Measurements from ENCODE around the gene OR2H1.

The OR2H1 gene

DNA sequence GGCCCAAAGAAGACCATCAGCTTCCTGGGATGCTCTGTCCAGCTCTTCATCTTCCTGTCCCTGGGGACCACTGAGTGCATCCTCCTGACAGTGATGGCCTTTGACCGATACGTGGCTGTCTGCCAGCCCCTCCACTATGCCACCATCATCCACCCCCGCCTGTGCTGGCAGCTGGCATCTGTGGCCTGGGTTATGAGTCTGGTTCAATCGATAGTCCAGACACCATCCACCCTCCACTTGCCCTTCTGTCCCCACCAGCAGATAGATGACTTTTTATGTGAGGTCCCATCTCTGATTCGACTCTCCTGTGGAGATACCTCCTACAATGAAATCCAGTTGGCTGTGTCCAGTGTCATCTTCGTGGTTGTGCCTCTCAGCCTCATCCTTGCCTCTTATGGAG lies 5.1 kb downstream of the OR2H1 start:
- Histone ChIP-seq H3K4me1 (ENCODE audit: low read depth, poor library complexity, severe bottlenecking) (no peaks in the 10 kb centered on the region), H3K9ac (no peak overlapping the region), H3K27me3 (ENCODE audit: insufficient read depth, low read depth) (no peaks in the 10 kb centered on the region), H3K4me2 (no peak overlapping the region), H3K27ac (no peak overlapping the region), H3K79me2 (ENCODE audit: insufficient read depth, low read depth) (no peaks in the 10 kb centered on the region), H2AFZ (ENCODE audit: low read depth) (no peak overlapping the region), H3K4me3 (IDR thresholded peaks at IDR 0.05; ENCODE audit: insufficient read depth, low read depth, low read length) (no peak overlapping the region), H3K36me3 (ENCODE audit: insufficient read depth) (no peaks in the 10 kb centered on the region), H4K20me1 (ENCODE audit: insufficient read depth) (no peaks in the 10 kb centered on the region)
- TF ChIP-seq, protein P1, sequence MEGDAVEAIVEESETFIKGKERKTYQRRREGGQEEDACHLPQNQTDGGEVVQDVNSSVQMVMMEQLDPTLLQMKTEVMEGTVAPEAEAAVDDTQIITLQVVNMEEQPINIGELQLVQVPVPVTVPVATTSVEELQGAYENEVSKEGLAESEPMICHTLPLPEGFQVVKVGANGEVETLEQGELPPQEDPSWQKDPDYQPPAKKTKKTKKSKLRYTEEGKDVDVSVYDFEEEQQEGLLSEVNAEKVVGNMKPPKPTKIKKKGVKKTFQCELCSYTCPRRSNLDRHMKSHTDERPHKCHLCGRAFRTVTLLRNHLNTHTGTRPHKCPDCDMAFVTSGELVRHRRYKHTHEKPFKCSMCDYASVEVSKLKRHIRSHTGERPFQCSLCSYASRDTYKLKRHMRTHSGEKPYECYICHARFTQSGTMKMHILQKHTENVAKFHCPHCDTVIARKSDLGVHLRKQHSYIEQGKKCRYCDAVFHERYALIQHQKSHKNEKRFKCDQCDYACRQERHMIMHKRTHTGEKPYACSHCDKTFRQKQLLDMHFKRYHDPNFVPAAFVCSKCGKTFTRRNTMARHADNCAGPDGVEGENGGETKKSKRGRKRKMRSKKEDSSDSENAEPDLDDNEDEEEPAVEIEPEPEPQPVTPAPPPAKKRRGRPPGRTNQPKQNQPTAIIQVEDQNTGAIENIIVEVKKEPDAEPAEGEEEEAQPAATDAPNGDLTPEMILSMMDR (conservative IDR thresholded peaks at IDR 0.05; ENCODE audit: low read depth, low read length) = no peak

DNA sequence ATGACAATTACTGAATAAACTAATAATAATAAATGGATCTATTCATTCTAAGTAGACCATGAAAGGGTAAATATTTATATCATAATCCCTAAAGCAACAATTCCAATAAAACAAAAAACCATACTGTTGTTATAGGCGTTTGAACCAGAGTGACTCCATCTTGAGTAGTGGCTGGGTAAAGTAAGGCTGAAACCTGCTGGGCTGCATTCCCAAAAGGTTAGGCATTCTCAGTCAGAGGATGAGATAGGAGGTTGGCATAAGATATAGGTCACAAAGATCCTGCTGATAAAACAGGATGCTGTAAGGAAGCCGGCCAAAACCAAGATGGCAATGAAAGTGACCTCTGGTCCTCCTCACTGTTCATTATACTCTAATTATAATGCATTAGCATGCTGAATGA lies 8.3 kb downstream of the OR2H1 start:
- Histone ChIP-seq H3K4me3 (IDR thresholded peaks at IDR 0.05; ENCODE audit: insufficient read depth, low read depth, low read length) (no peak overlapping the region), H3K27ac (no peak overlapping the region), H4K20me1 (ENCODE audit: insufficient read depth) (no peaks in the 10 kb centered on the region), H3K79me2 (ENCODE audit: insufficient read depth, low read depth) (no peaks in the 10 kb centered on the region), H2AFZ (ENCODE audit: low read depth) (no peak overlapping the region), H3K4me2 (no peak overlapping the region), H3K9ac (no peak overlapping the region), H3K27me3 (ENCODE audit: insufficient read depth, low read depth) (no peaks in the 10 kb centered on the region), H3K4me1 (ENCODE audit: low read depth, poor library complexity, severe bottlenecking) (no peaks in the 10 kb centered on the region), H3K36me3 (ENCODE audit: insufficient read depth) (no peaks in the 10 kb centered on the region)
- TF ChIP-seq, protein P1 (conservative IDR thresholded peaks at IDR 0.05; ENCODE audit: low read depth, low read length) = no peak

DNA sequence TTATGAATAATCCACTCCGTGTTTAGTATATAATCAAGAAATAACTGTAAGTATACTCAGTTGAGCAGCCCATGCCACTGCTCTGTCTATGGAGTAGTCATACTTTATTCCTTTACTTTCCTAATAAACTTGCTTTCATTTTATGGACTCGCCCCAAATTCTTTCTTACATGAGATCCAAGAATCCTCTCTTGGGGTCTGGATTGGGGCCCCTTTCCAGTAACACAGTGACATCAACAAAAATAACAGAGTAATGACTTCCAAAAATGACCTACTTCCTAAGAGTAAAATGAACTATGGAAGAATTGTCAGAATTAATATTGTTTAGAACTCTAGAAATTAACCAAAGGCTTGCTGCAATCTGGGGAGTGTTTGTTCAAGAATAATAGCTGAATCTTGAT lies 8.8 kb downstream of the OR2H1 start:
- TF ChIP-seq, protein P1 (conservative IDR thresholded peaks at IDR 0.05; ENCODE audit: low read depth, low read length) = no peak
- no peaks in the 10 kb centered on the region for H3K79me2 ChIP-seq (ENCODE audit: insufficient read depth, low read depth)
- no peak overlapping the region for H3K4me2 ChIP-seq
- no peak overlapping the region for H3K27ac ChIP-seq
- H3K4me1 ChIP-seq (ENCODE audit: low read depth, poor library complexity, severe bottlenecking) = no peaks in the 10 kb centered on the region
- no peaks in the 10 kb centered on the region for H3K27me3 ChIP-seq (ENCODE audit: insufficient read depth, low read depth)
- no peak overlapping the region for H3K4me3 ChIP-seq (IDR thresholded peaks at IDR 0.05; ENCODE audit: insufficient read depth, low read depth, low read length)
- H2AFZ ChIP-seq (ENCODE audit: low read depth) = no peak overlapping the region
- H4K20me1 ChIP-seq (ENCODE audit: insufficient read depth) = no peaks in the 10 kb centered on the region
- no peak overlapping the region for H3K9ac ChIP-seq
- no peaks in the 10 kb centered on the region for H3K36me3 ChIP-seq (ENCODE audit: insufficient read depth)

DNA sequence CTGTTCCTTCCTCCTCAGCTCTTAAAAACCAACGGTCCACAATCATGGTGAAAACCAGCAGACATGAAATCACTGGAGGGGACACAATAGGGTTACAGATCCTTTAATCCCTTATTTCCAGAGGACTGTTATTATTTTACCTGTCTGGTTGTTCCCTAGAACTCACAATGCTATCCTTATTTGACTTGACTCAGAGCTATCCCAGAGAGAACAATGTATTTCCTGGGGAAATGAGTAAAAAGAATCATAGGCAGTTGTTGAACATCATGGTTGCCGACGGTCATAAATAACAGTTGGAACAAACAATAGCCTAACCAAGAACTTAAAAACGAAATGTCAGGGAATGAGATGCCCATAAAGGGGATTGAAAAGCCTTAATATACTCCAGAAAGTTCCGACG lies 9.3 kb downstream of the OR2H1 start:
- no peaks in the 10 kb centered on the region for H3K36me3 ChIP-seq (ENCODE audit: insufficient read depth)
- no peak overlapping the region for H2AFZ ChIP-seq (ENCODE audit: low read depth)
- TF ChIP-seq, protein P1 (conservative IDR thresholded peaks at IDR 0.05; ENCODE audit: low read depth, low read length) = no peak
- H3K4me1 ChIP-seq (ENCODE audit: low read depth, poor library complexity, severe bottlenecking) = no peaks in the 10 kb centered on the region
- no peaks in the 10 kb centered on the region for H3K27me3 ChIP-seq (ENCODE audit: insufficient read depth, low read depth)
- H3K4me3 ChIP-seq (IDR thresholded peaks at IDR 0.05; ENCODE audit: insufficient read depth, low read depth, low read length) = no peak overlapping the region
- no peak overlapping the region for H3K4me2 ChIP-seq
- H3K9ac ChIP-seq = no peak overlapping the region
- no peak overlapping the region for H3K27ac ChIP-seq
- H4K20me1 ChIP-seq (ENCODE audit: insufficient read depth) = no peaks in the 10 kb centered on the region
- no peaks in the 10 kb centered on the region for H3K79me2 ChIP-seq (ENCODE audit: insufficient read depth, low read depth)

DNA sequence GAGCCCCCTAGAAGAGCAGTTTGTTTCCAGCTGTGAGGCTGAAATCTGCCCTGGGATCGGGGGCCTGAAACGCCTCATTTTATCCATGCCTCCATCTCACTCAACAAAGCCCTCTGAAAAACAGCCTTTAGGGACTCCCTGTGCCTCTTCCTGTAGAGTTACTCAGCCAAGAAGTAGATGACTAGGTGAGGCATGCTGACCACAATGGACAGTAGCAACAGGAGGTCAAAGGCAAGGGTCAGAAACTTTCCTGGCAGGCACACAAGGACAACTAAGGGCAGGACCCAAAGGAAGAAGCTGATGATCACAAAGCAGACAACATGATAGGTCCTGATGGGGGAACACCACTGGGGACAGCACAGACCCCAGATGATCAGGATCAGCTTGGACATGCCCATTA lies 18.0 kb downstream of the OR2H1 start:
- Histone ChIP-seq H3K4me2 (no peak overlapping the region), H3K4me3 (IDR thresholded peaks at IDR 0.05; ENCODE audit: insufficient read depth, low read depth, low read length) (no peak overlapping the region), H3K36me3 (ENCODE audit: insufficient read depth) (no peaks in the 10 kb centered on the region), H3K9ac (no peak overlapping the region), H4K20me1 (ENCODE audit: insufficient read depth) (no peaks in the 10 kb centered on the region), H3K4me1 (ENCODE audit: low read depth, poor library complexity, severe bottlenecking) (no peaks in the 10 kb centered on the region), H3K27me3 (ENCODE audit: insufficient read depth, low read depth) (no peaks in the 10 kb centered on the region), H3K79me2 (ENCODE audit: insufficient read depth, low read depth) (no peaks in the 10 kb centered on the region), H2AFZ (ENCODE audit: low read depth) (no peak overlapping the region), H3K27ac (no peak overlapping the region)
- TF ChIP-seq, protein P1 (conservative IDR thresholded peaks at IDR 0.05; ENCODE audit: low read depth, low read length) = no peak
